Measurements from ENCODE around the gene EPC2.

GRCh38 chr2:148802448-148803220, 158.1 kb downstream of the EPC2 start:
- TF ChIP-seq ZNF274 (IDR thresholded peaks at IDR 0.05; ENCODE audit: low read depth, low read length) (no peak), SUZ12 (IDR thresholded peaks at IDR 0.05; ENCODE audit: extremely low read depth, insufficient read depth, insufficient read length) (no peak), YY1 (IDR thresholded peaks at IDR 0.05; ENCODE audit: insufficient read depth, insufficient read length) (no peak)
